GM23338 (cell line): Measurements from ENCODE around the gene MKI67.

Experiments used
- CTCF ChIP-seq, 2 experiments: fragments of 200-600 bp in 1 of 2; sonication (generic) in 1 of 2; conservative IDR thresholded peaks; 2 replicates each; pipeline versions ENCODE4 v1.5.1 to v1.6.1; 2016 to 2017; ENCODE audit warnings: antibody characterized with exemption in 2 of 2, low read depth in 2 of 2, mild to moderate bottlenecking in 2 of 2, moderate library complexity in 1 of 2
- EZH2 ChIP-seq: fragments of 200-600 bp; sonication (generic); IDR thresholded peaks from one replicate; pipeline ENCODE4 v1.8.0; 2017; ENCODE audit warnings: antibody characterized with exemption, mild to moderate bottlenecking, low read depth; ENCODE audit not compliant: unreplicated experiment
- JUNB ChIP-seq: IDR thresholded peaks from one replicate; pipeline ENCODE4 v1.6.1; 2016; ENCODE audit warnings: antibody characterized with exemption; ENCODE audit not compliant: unreplicated experiment
- POLR2AphosphoS5 ChIP-seq: IDR thresholded peaks from 2 replicates; pipeline ENCODE4 v1.6.1; 2016; ENCODE audit warnings: antibody characterized with exemption, low read depth
- STAT1 ChIP-seq: IDR thresholded peaks from one replicate; pipeline ENCODE4 v1.6.1; 2016; ENCODE audit warnings: antibody characterized with exemption; ENCODE audit not compliant: unreplicated experiment
- ZNF331 ChIP-seq: fragments of 250-450 bp; sonication (Bioruptor Pico); IDR thresholded peaks from 2 replicates; pipeline ENCODE4 v1.5.0; 2020; ENCODE audit warnings: low read depth, mild to moderate bottlenecking, moderate library complexity

- TF ChIP-seq ZNF331 (CRISPR knock-in tag) (no peak), CTCF (conservative IDR thresholded peaks at IDR 0.05; ENCODE audit: low read depth in 2 of 2) (no peak), EZH2 (no peak), POLR2AphosphoS5 (no peak), JUNB (no peak), STAT1 (no peak)
These were observed 23.2 kb upstream of the MKI67 start for GRCh38 chr10:128149267-128150014.
